CD14-positive monocyte (primary cell): ENCODE data around the gene TMEM167B. TPM values are rescaled to one million over a fixed set of nuclear protein-coding genes. Genes with fewer than 3 reads are reported as not detected.

Experiments
- DNase-seq, 3 donors: peaks; one replicate each; pipeline ENCODE4 v3.0.0-alpha.2; 2011 to 2022
- H2AFZ ChIP-seq: 2 replicates; pipeline ENCODE4 v1.6.0; 2012; ENCODE audit warnings: mild to moderate bottlenecking, low read depth, low read length, inconsistent platforms; ENCODE audit not compliant: insufficient read depth, poor library complexity, severe bottlenecking
- H3K27ac ChIP-seq, 2 donors: 1 replicate in 1 of 2; 2 replicates in 1 of 2; pipeline ENCODE4 v1.5.1; 2012 to 2013; ENCODE audit warnings: low read length in 2 of 2, control low read depth in 1 of 2, inconsistent platforms in 1 of 2, low read depth in 1 of 2, mild to moderate bottlenecking in 1 of 2
- H3K27me3 ChIP-seq, 2 donors: one replicate each; pipeline versions ENCODE4 v1.6.0 to v1.6.1; 2011 to 2013; ENCODE audit warnings: low read length in 2 of 2; ENCODE audit not compliant: control insufficient read depth in 2 of 2, insufficient read depth in 2 of 2
- H3K36me3 ChIP-seq, 2 donors: replicated peaks in 1 of 2; 1 replicate in 1 of 2; 2 replicates in 1 of 2; pipeline versions ENCODE4 v1.5.1 to v1.6.1; 2012 to 2013; ENCODE audit warnings: low read length in 2 of 2, control low read depth in 1 of 2, inconsistent platforms in 1 of 2, mild to moderate bottlenecking in 1 of 2; ENCODE audit not compliant: insufficient read depth in 2 of 2, control insufficient read depth in 1 of 2
- H3K4me1 ChIP-seq, 2 donors: 1 replicate in 1 of 2; 2 replicates in 1 of 2; pipeline versions ENCODE4 v1.5.1 to v1.6.1; 2012 to 2013; ENCODE audit warnings: low read length in 2 of 2, control low read depth in 1 of 2, inconsistent platforms in 1 of 2, mild to moderate bottlenecking in 1 of 2, moderate library complexity in 1 of 2; ENCODE audit not compliant: insufficient read depth in 2 of 2, control insufficient read depth in 1 of 2
- H3K4me2 ChIP-seq: replicated peaks from 2 replicates; pipeline ENCODE3; 2012; ENCODE audit warnings: low read length, moderate library complexity, mild to moderate bottlenecking; ENCODE audit not compliant: poor library complexity, severe bottlenecking; ENCODE audit errors: extremely low read depth
- H3K4me3 ChIP-seq, 3 experiments: fragments of 200-600 bp in 1 of 3; sonication (generic) in 1 of 3; replicated peaks in 1 of 3; 1 replicate in 2 of 3; 2 replicates in 1 of 3; pipeline ENCODE4 v1.5.1; 2011 to 2013; ENCODE audit warnings: low read length in 3 of 3, mild to moderate bottlenecking in 3 of 3, control low read depth in 2 of 3, low read depth in 2 of 3, inconsistent platforms in 1 of 3, moderate library complexity in 1 of 3
- H3K79me2 ChIP-seq: 2 replicates; pipeline ENCODE4 v1.6.0; 2012; ENCODE audit warnings: mild to moderate bottlenecking, control low read depth, inconsistent platforms, low read length, moderate library complexity; ENCODE audit not compliant: insufficient read depth
- H3K9ac ChIP-seq: 2 replicates; pipeline ENCODE4 v1.6.0; 2017; ENCODE audit warnings: low read length, mild to moderate bottlenecking; ENCODE audit not compliant: insufficient read depth, poor library complexity, severe bottlenecking
- H3K9me3 ChIP-seq, 2 donors: replicated peaks in 1 of 2; 1 replicate in 1 of 2; 2 replicates in 1 of 2; pipeline versions ENCODE4 v1.5.1 to v1.6.1; 2012 to 2013; ENCODE audit warnings: low read length in 2 of 2, control low read depth in 1 of 2; ENCODE audit not compliant: control insufficient read depth in 1 of 2, insufficient read depth in 1 of 2
- H4K20me1 ChIP-seq: 2 replicates; pipeline ENCODE4 v1.6.0; 2012; ENCODE audit warnings: mild to moderate bottlenecking, low read length, control low read depth, moderate library complexity; ENCODE audit not compliant: insufficient read depth
- H3K27ac Mint-ChIP-seq, 7 donors: one replicate each; pipeline ENCODE4 v1.8.0; 2020; ENCODE audit warnings: mild to moderate bottlenecking in 7 of 7, mixed read lengths in 7 of 7, moderate library complexity in 6 of 7, inconsistent platforms in 2 of 7
- H3K27me3 Mint-ChIP-seq, 3 donors: one replicate each; pipeline ENCODE4 v1.8.0; 2021 to 2022; ENCODE audit warnings: low read depth in 3 of 3, mild to moderate bottlenecking in 3 of 3, mixed read lengths in 3 of 3, moderate library complexity in 3 of 3, inconsistent platforms in 1 of 3
- H3K36me3 Mint-ChIP-seq, 2 donors: one replicate each; pipeline ENCODE4 v1.8.0; 2020; ENCODE audit warnings: mixed read lengths in 2 of 2, inconsistent platforms in 1 of 2, mild to moderate bottlenecking in 1 of 2
- H3K4me1 Mint-ChIP-seq: one replicate; pipeline ENCODE4 v1.8.0; 2020; ENCODE audit warnings: mild to moderate bottlenecking, mixed read lengths
- H3K4me3 Mint-ChIP-seq, 2 donors: one replicate each; pipeline ENCODE4 v1.8.0; 2020; ENCODE audit warnings: mild to moderate bottlenecking in 2 of 2, mixed read lengths in 2 of 2, moderate library complexity in 1 of 2
- H3K9me3 Mint-ChIP-seq, 7 donors: one replicate each; pipeline ENCODE4 v1.8.0; 2020 to 2022; ENCODE audit warnings: mixed read lengths in 7 of 7, mild to moderate bottlenecking in 6 of 7, moderate library complexity in 6 of 7, inconsistent platforms in 2 of 7
- WGBS: methylation state at CpG from one replicate; pipeline ENCODE4 v1.1.5; 2013; ENCODE audit warnings: missing lambda C conversion rate; ENCODE audit not compliant: insufficient coverage; 5-methylcytosine and 5-hydroxymethylcytosine counted together
- intact Hi-C, 2 donors: fragments of 100-400 bp; cut with micrococcal nuclease; formaldehyde crosslinking; loops; one replicate each; pipeline versions ENCODE4 v1.15.0 to v1.15.1; 2023
- polyA plus RNA-seq, 3 donors: library from polyadenylated mRNA; depleted of rRNA in 1 of 3; unstranded in 2 of 3; stranded (reverse) in 1 of 3; fragments of 300-500 nt in 2 of 3; fragments of >200 nt in 1 of 3; fragmentation: Illumina TruSeq in 2 of 3; gene quantifications; 1 replicate in 2 of 3; 2 replicates in 1 of 3; pipeline ENCODE4 v1.2.3, GENCODE V29; 2012 to 2021
- TF ChIP-seq, protein P1 (sequence below): fragments of 200-600 bp; IDR thresholded peaks from one replicate; pipeline ENCODE4 v1.8.0; 2022; ENCODE audit warnings: antibody characterized with exemption, mild to moderate bottlenecking

Gene TMEM167B
- polyA plus RNA-seq, 3 donors: 39.2 to 50.8 (median 43.3) TPM

DNA sequence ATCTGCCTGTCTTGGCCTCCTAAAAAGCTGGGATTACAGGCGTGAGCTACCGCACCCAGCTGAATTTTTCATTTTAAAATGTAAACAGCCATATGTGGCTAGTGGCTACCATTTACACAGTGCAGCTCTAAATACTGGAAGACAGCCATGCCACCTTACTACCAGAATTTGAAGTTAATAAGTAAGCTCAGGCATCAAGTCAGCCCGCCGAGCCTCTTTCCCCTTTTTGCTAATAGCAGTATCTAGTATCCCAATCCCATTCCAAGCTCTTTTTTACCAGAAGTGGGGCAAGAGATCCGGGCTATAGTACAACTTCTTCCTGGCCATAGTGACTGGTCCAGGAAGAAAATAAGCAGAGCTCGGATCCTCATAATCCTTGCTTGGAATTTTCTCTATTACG lies 29.9 kb upstream of the TMEM167B start:
- no peak overlapping the region for H3K4me3 Mint-ChIP-seq
- intact Hi-C loops: no loop called here
- no peaks in the 10 kb centered on the region for H3K4me1 Mint-ChIP-seq

DNA sequence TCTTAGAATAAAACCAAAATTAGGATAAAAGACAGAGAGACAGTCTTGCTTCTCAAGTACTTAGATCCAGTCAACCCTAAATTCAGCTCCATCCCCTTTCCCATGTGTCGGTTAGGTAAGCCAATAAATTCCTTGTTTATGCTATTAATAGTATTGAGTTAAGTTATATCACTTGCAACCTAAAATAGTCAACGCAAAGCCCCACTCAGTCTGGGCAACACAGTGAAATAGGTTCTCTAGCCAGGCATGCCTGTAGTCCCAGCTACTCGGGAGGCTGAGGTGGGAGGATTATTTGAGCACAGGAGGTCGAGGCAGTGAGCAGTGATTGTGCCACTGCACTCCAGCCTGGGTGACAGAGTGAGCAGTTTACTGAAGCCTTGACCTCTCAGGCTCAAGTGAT lies 29.4 kb upstream of the TMEM167B start:
- H4K20me1 ChIP-seq: peaks cover under 1% of the 10 kb centered on the region
- H3K4me3 ChIP-seq: no peak overlapping the region
- Mint-ChIP-seq H3K4me1 (no peaks in the 10 kb centered on the region), H3K27ac (no peak overlapping the region), H3K4me3 (no peak overlapping the region), H3K36me3 (peaks cover 20 to 33% of the 10 kb centered on the region in 2 donors), H3K27me3 (peaks cover 2 to 5% (median 2%) of the 10 kb centered on the region in 3 donors), H3K9me3 (no peaks in the 10 kb centered on the region)
- H2AFZ ChIP-seq: no peak overlapping the region
- H3K27me3 ChIP-seq: no peaks in the 10 kb centered on the region
- intact Hi-C loops: no loop called here
- no peak overlapping the region for H3K9ac ChIP-seq
- H3K36me3 ChIP-seq: peaks cover 25 to 41% of the 10 kb centered on the region in 2 donors
- TF ChIP-seq, protein P1, sequence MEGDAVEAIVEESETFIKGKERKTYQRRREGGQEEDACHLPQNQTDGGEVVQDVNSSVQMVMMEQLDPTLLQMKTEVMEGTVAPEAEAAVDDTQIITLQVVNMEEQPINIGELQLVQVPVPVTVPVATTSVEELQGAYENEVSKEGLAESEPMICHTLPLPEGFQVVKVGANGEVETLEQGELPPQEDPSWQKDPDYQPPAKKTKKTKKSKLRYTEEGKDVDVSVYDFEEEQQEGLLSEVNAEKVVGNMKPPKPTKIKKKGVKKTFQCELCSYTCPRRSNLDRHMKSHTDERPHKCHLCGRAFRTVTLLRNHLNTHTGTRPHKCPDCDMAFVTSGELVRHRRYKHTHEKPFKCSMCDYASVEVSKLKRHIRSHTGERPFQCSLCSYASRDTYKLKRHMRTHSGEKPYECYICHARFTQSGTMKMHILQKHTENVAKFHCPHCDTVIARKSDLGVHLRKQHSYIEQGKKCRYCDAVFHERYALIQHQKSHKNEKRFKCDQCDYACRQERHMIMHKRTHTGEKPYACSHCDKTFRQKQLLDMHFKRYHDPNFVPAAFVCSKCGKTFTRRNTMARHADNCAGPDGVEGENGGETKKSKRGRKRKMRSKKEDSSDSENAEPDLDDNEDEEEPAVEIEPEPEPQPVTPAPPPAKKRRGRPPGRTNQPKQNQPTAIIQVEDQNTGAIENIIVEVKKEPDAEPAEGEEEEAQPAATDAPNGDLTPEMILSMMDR: no peak
- no peak overlapping the region for H3K4me2 ChIP-seq
- H3K9me3 ChIP-seq: no peaks in the 10 kb centered on the region
- DNase-seq: no peak
- no peaks in the 10 kb centered on the region for H3K4me1 ChIP-seq
- no CpG with 5 or more reads among the region's 4 CpGs for WGBS
- no peak overlapping the region for H3K27ac ChIP-seq
- no peaks in the 10 kb centered on the region for H3K79me2 ChIP-seq

More for the DNA sequence above, 29.9 kb upstream of the TMEM167B start:
- Histone ChIP-seq H3K4me2 (no peak overlapping the region), H3K27ac (no peak overlapping the region), H3K4me3 (no peak overlapping the region), H2AFZ (no peak overlapping the region), H3K79me2 (no peaks in the 10 kb centered on the region), H3K9ac (no peak overlapping the region), H4K20me1 (no peaks in the 10 kb centered on the region), H3K27me3 (no peaks in the 10 kb centered on the region), H3K9me3 (no peaks in the 10 kb centered on the region), H3K4me1 (no peaks in the 10 kb centered on the region), H3K36me3 (peaks cover 22 to 36% of the 10 kb centered on the region in 2 donors)
- no peaks in the 10 kb centered on the region for H3K9me3 Mint-ChIP-seq
- DNase-seq: no peak
- H3K27ac Mint-ChIP-seq: no peak overlapping the region
- 89% methylated on average over 3 of the region's 7 CpGs for WGBS
- peaks cover 18 to 30% of the 10 kb centered on the region in 2 donors for H3K36me3 Mint-ChIP-seq
- TF ChIP-seq, protein P1: no peak
- peaks cover 2 to 5% (median 2%) of the 10 kb centered on the region in 3 donors for H3K27me3 Mint-ChIP-seq
